Spleen (tissue), 11 donors: ENCODE results near the gene ISG20. TPM values are rescaled to one million over a fixed set of nuclear protein-coding genes. Genes with fewer than 3 reads are reported as not detected.

Experiments
- DNase-seq: peaks from one replicate; pipeline ENCODE4 v3.0.0-alpha.2; 2020
- H3K27ac ChIP-seq, 8 donors: fragments of 200-600 bp; sonication (generic) in 7 of 8; 1 replicate in 4 of 8; 2 replicates in 4 of 8; pipeline versions ENCODE4 v1.5.0 to v1.8.0; 2016 to 2021; ENCODE audit warnings: inconsistent platforms in 4 of 8, mild to moderate bottlenecking in 4 of 8, moderate library complexity in 1 of 8
- H3K27me3 ChIP-seq, 7 donors: fragments of 200-600 bp; sonication (generic) in 6 of 7; replicated peaks in 1 of 7; 1 replicate in 4 of 7; 2 replicates in 3 of 7; pipeline versions ENCODE4 v1.5.0 to v1.8.0; 2016 to 2021; ENCODE audit warnings: inconsistent platforms in 3 of 7, mild to moderate bottlenecking in 1 of 7
- H3K36me3 ChIP-seq, 6 donors: fragments of 200-600 bp; sonication (generic) in 5 of 6; 1 replicate in 4 of 6; 2 replicates in 2 of 6; pipeline versions ENCODE4 v1.5.0 to v1.8.0; 2016 to 2021; ENCODE audit warnings: inconsistent platforms in 2 of 6
- H3K4me1 ChIP-seq, 6 donors: fragments of 200-600 bp; sonication (generic) in 5 of 6; 1 replicate in 3 of 6; 2 replicates in 3 of 6; pipeline versions ENCODE4 v1.5.0 to v1.8.0; 2016 to 2021; ENCODE audit warnings: inconsistent platforms in 3 of 6
- H3K4me3 ChIP-seq, 8 donors: fragments of 200-600 bp; sonication (generic) in 7 of 8; 1 replicate in 4 of 8; 2 replicates in 4 of 8; pipeline versions ENCODE4 v1.5.0 to v1.8.0; 2016 to 2021; ENCODE audit warnings: inconsistent platforms in 4 of 8, mild to moderate bottlenecking in 4 of 8, moderate library complexity in 2 of 8
- H3K9me3 ChIP-seq, 8 donors: fragments of 200-600 bp; sonication (generic) in 7 of 8; 1 replicate in 4 of 8; 2 replicates in 4 of 8; pipeline versions ENCODE4 v1.5.0 to v1.8.0; 2016 to 2021; ENCODE audit warnings: inconsistent platforms in 4 of 8
- CTCF ChIP-seq, 11 experiments: fragments of 200-600 bp in 7 of 11; fragments of 450-650 bp in 4 of 11; sonication (generic) in 4 of 11; IDR thresholded peaks in 8 of 11; conservative IDR thresholded peaks in 3 of 11; 1 replicate in 7 of 11; 2 replicates in 4 of 11; pipeline versions ENCODE4 v1.4.0 to v1.8.0; 2016 to 2021; ENCODE audit warnings: antibody characterized with exemption in 11 of 11, inconsistent platforms in 4 of 11, mild to moderate bottlenecking in 1 of 11
- POLR2A ChIP-seq, 3 donors: fragments of 450-650 bp; IDR thresholded peaks; one replicate each; pipeline ENCODE4 v1.5.1; 2017; ENCODE audit warnings: antibody characterized with exemption in 3 of 3, mild to moderate bottlenecking in 1 of 3
- POLR2AphosphoS5 ChIP-seq, 3 donors: sonication (generic); formaldehyde crosslinking; IDR thresholded peaks; one replicate each; pipeline ENCODE4 v1.5.1; 2017; ENCODE audit warnings: antibody characterized with exemption in 3 of 3
- WGBS, 5 donors: extraction: QIAGEN DNeasy Blood & Tissue Kit in 3 of 5; methylation state at CpG; one replicate each; pipeline versions ENCODE4 v1.1.5 to v1.1.7; 2013 to 2018; 5-methylcytosine and 5-hydroxymethylcytosine counted together
- intact Hi-C: fragments of 100-400 bp; cut with DNase I; formaldehyde crosslinking; loops from one replicate; pipeline ENCODE4 v1.15.0; 2023; ENCODE audit warnings: low total_unique reads
- polyA plus RNA-seq, 3 donors: library from polyadenylated mRNA; stranded (reverse); fragments of 200-250 nt; gene quantifications; one replicate each; pipeline ENCODE4 v1.2.1, GENCODE V29; 2013
- total RNA-seq, 7 donors: library from RNA; depleted of rRNA in 3 of 7; stranded (reverse); fragments of >200 nt in 3 of 7; fragmentation: NEBNext Ultra II Directional in 4 of 7; extraction: Animal tissue kit (Norgen Biotek cat#: 25700) in 4 of 7; gene quantifications; one replicate each; pipeline versions ENCODE4 v1.1.0 to v1.2.1, GENCODE V29; 2016 to 2021
- donor health status: healthy with polysubstance abuse.
- donor health status: DM: no; HTN: no; CAD: no; lungs with moderate emphysema.
- donor health status: DM: no; HTN: no; CAD: no.
- donor health status: Bipolar disorder and iron deficiency.
- donor health status: healthy.
- donor health status: DM: no; HTN: no; CAD: no.
- donor health status: DM: yes; HTN: yes; CAD: no.

ISG20 gene
- total and polyA plus RNA-seq, 10 donors: 70.5 to 365 (median 142) TPM

GRCh38 chr15:88658070-88658965, 19.5 kb downstream of the ISG20 start:
- WGBS, 5 donors: 74 to 81% (median 78%) methylated on average over 12 to 13 of the region's 13 CpGs
- peaks cover 0 to 24% (median 0%) of the 10 kb centered on the region in 6 donors for H3K36me3 ChIP-seq
- no peak overlapping the region for H3K4me3 ChIP-seq
- intact Hi-C loops: no loop called here
- TF ChIP-seq POLR2A (IDR thresholded peaks at IDR 0.05) (no peak), POLR2AphosphoS5 (IDR thresholded peaks at IDR 0.05) (peak; percentile 29 to 38 (median 29))
- peak overlapping the region in 2 of 8 donors; percentile 78 to 88 for H3K27ac ChIP-seq
- DNase-seq: peak; percentile 77
- H3K9me3 ChIP-seq: no peaks in the 10 kb centered on the region
- H3K27me3 ChIP-seq: no peaks in the 10 kb centered on the region
- peaks cover 4 to 56% (median 40%) of the 10 kb centered on the region in 6 donors for H3K4me1 ChIP-seq

GRCh38 chr15:88658972-88659931, 20.4 kb downstream of the ISG20 start:
- no peak for TF ChIP-seq POLR2A (IDR thresholded peaks at IDR 0.05)
- no peak for TF ChIP-seq POLR2AphosphoS5 (IDR thresholded peaks at IDR 0.05)
- TF ChIP-seq CTCF (IDR thresholded peaks at IDR 0.05 in 8 of 11, conservative IDR thresholded peaks at IDR 0.05 in 3 of 11): no peak
- DNase-seq: peak; percentile 59
- peak overlapping the region in 1 of 8 donors; percentile 88 for H3K27ac ChIP-seq
- H3K4me1 ChIP-seq: peaks cover 6 to 48% (median 35%) of the 10 kb centered on the region in 6 donors
- H3K27me3 ChIP-seq: no peaks in the 10 kb centered on the region
- H3K36me3 ChIP-seq: peaks cover 0 to 14% (median 0%) of the 10 kb centered on the region in 6 donors
- 79 to 92% (median 85%) methylated on average over 15 to 18 of the region's 18 CpGs for WGBS, 5 donors
- no peaks in the 10 kb centered on the region for H3K9me3 ChIP-seq
- no peak overlapping the region for H3K4me3 ChIP-seq
- intact Hi-C loops: no loop called here

GRCh38 chr15:88661041-88661700, 22.4 kb downstream of the ISG20 start:
- no peak overlapping the region for H3K27ac ChIP-seq

More at GRCh38 chr15:88661041-88661700, 22.4 kb downstream of the ISG20 start:
- Histone ChIP-seq H3K27me3 (no peaks in the 10 kb centered on the region), H3K4me1 (peaks cover 0 to 35% (median 21%) of the 10 kb centered on the region in 6 donors), H3K9me3 (no peaks in the 10 kb centered on the region), H3K36me3 (no peaks in the 10 kb centered on the region), H3K4me3 (no peak overlapping the region)
- no peak for DNase-seq
- intact Hi-C loops: loop anchor here (5.0 kb wide), 1 partner anchor 39 kb away; the partner anchor contains the start of gene AEN
- TF ChIP-seq POLR2A (IDR thresholded peaks at IDR 0.05): no peak
- no peak for TF ChIP-seq CTCF (IDR thresholded peaks at IDR 0.05 in 8 of 11, conservative IDR thresholded peaks at IDR 0.05 in 3 of 11)
